Measurements from ENCODE around the gene TMEM150C. TPM values are rescaled to one million over a fixed set of nuclear protein-coding genes. Genes with fewer than 3 reads are reported as not detected.

The TMEM150C gene
- total and polyA plus RNA-seq, 2 of the 8 experiments (the other 6 are each of a cell fraction or from before 2014, with no cell fraction given), result 1.5 to 1.7 TPM

DNA sequence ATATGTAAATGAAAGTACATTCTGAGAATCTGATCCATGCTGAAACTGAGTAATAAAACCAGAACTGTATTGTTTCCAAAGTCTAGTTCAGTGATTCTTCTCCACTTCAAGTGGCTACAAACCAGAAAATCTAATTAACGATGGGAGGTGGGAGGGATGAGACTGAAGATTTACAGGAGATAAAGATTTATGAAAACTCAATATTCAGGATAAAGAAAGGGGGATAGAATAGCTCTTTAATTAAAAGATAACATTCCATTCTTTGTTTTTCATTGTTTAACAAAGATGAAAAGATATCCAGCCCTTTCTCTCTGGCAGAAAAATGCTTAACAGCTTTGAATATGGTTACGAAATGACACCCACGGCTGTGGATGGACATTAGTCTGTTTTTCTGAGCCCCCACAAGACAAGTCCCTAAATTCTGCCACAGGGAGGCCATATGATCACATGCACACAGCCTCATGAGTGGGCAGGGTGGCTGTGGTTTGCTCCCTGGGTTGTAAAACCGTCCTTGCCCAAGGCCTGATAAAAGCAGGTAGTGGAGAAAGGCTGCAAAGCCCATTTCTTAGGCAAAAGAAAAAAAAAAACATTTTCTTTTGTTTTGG lies 36.4 kb downstream of the TMEM150C start:
- CTCF ChIA-PET (ENCODE audit: partially characterized antibody), result interaction anchor here (2.4 kb wide), 1 partner anchor 213 kb away, joined by 11 read pairs; no protein-coding TSS in a partner anchor
- Histone ChIP-seq H2AFZ (ENCODE audit: low read length) (no peak overlapping the region), H3K36me3 (ENCODE audit: control insufficient read depth in 2 of 4, insufficient read depth in 4 of 4, low read length in 3 of 4) (no peaks in the 10 kb centered on the region), H3K23ac (ENCODE audit: insufficient read length) (no peak overlapping the region), H4K5ac (ENCODE audit: insufficient read length, low read depth, low read length) (no peak overlapping the region), H3K9ac (replicated peaks in 1 of 4; ENCODE audit: extremely low read depth in 1 of 4, low read depth in 3 of 4, low read length in 3 of 4) (no peak overlapping the region), H3K27ac (ENCODE audit: low read depth, low read length) (no peak overlapping the region), H3K9me3 (ENCODE audit: insufficient read depth in 2 of 2, low read depth in 1 of 2, low read length in 1 of 2) (no peaks in the 10 kb centered on the region), H3K27me3 (replicated peaks in 1 of 4; ENCODE audit: control insufficient read depth in 3 of 4, extremely low read depth in 1 of 4, insufficient read depth in 3 of 4, low read length in 3 of 4) (no peaks in the 10 kb centered on the region), H3K79me1 (ENCODE audit: low read depth, low read length) (no peaks in the 10 kb centered on the region), H3K4me2 (ENCODE audit: insufficient read depth in 1 of 2, low read depth in 2 of 2, low read length in 2 of 2) (no peak overlapping the region), H3K56ac (replicated peaks; ENCODE audit: insufficient read length, low read depth, low read length) (no peak overlapping the region), H2BK12ac (ENCODE audit: low read depth, low read length) (no peak overlapping the region), H4K91ac (replicated peaks; ENCODE audit: insufficient read length, low read length) (no peak overlapping the region), H2BK5ac (ENCODE audit: low read depth, low read length) (no peak overlapping the region), H3K4me1 (replicated peaks in 1 of 4; ENCODE audit: control insufficient read depth in 3 of 4, insufficient read depth in 4 of 4, low read length in 3 of 4) (peaks cover 0 to 8% (median 3%) of the 10 kb centered on the region in 4 experiments; a peak in 5 of 7 replicates), H4K8ac (ENCODE audit: extremely low read depth, insufficient read depth, low read length) (no peak overlapping the region), H2BK15ac (ENCODE audit: low read length) (no peak overlapping the region), H2BK120ac (replicated peaks; ENCODE audit: low read depth, low read length) (no peak overlapping the region), H3K4me3 (ENCODE audit: extremely low read depth in 1 of 4, insufficient read depth in 2 of 4, low read depth in 3 of 4, low read length in 4 of 4) (no peak overlapping the region), H3K79me2 (ENCODE audit: control insufficient read depth in 1 of 2, insufficient read depth in 2 of 2, low read length in 2 of 2) (no peaks in the 10 kb centered on the region), H3K14ac (ENCODE audit: insufficient read length) (no peak overlapping the region), H2BK20ac (ENCODE audit: low read length) (no peak overlapping the region), H3K4ac (replicated peaks; ENCODE audit: insufficient read length, low read depth, low read length) (no peak overlapping the region), H4K20me1 (replicated peaks in 1 of 2; ENCODE audit: control insufficient read depth in 1 of 2, insufficient read depth in 2 of 2, low read length in 2 of 2) (no peaks in the 10 kb centered on the region), H2AK5ac (ENCODE audit: low read depth, low read length) (no peak overlapping the region), H3K18ac (ENCODE audit: extremely low read depth, low read length) (no peak overlapping the region), H3K23me2 (ENCODE audit: low read depth, low read length) (no peaks in the 10 kb centered on the region)
- DNase-seq (ENCODE audit: low read depth in 1 of 2, low spot score in 2 of 2) (no peak), FAIRE-seq (no peak)
- WGBS, 2 experiments (ENCODE audit: extremely low coverage in 1 of 2, insufficient coverage in 1 of 2, insufficient read length in 1 of 2, insufficient replicate concordance in 2 of 2, low coverage in 1 of 2, low lambda C conversion rate in 2 of 2, missing lambda C conversion rate in 1 of 2), result 87% methylated on average over 4 of the region's 4 CpGs; no CpG with 5 or more reads in 1 of the 2 experiments
- POLR2A ChIA-PET (ENCODE audit: partially characterized antibody), result interaction anchor here (1.1 kb wide), 1 partner anchor 9 kb away, joined by 3 read pairs; no protein-coding TSS in a partner anchor
- TF ChIP-seq PHF8 (conservative IDR thresholded peaks at IDR 0.05; ENCODE audit: low read depth, low read length) (no peak), YY1 (IDR thresholded peaks at IDR 0.05; ENCODE audit: low read depth, low read length) (no peak), TEAD4 (IDR thresholded peaks at IDR 0.05; ENCODE audit: low read depth, low read length) (no peak), TBP (IDR thresholded peaks at IDR 0.05; ENCODE audit: low read depth, low read length) (no peak), EGR1 (IDR thresholded peaks at IDR 0.05; ENCODE audit: borderline replicate concordance, low read depth, low read length) (no peak), FOSL1 (IDR thresholded peaks at IDR 0.05; ENCODE audit: insufficient read depth, low read depth, low read length) (no peak), NRF1 (IDR thresholded peaks at IDR 0.05; ENCODE audit: low read depth, low read length) (no peak), SP1 (IDR thresholded peaks at IDR 0.05; ENCODE audit: low read depth, low read length) (no peak), SP4 (IDR thresholded peaks at IDR 0.05; ENCODE audit: low read length) (no peak), SIX5 (IDR thresholded peaks at IDR 0.05; ENCODE audit: low read depth, low read length) (no peak), GTF2F1 (IDR thresholded peaks at IDR 0.05; ENCODE audit: borderline replicate concordance, low read depth, low read length) (no peak), SIRT6 (IDR thresholded peaks at IDR 0.05; ENCODE audit: low read length) (no peak), JUN (IDR thresholded peaks at IDR 0.05; ENCODE audit: low read depth, low read length) (no peak)
- TF ChIP-seq, protein P1, sequence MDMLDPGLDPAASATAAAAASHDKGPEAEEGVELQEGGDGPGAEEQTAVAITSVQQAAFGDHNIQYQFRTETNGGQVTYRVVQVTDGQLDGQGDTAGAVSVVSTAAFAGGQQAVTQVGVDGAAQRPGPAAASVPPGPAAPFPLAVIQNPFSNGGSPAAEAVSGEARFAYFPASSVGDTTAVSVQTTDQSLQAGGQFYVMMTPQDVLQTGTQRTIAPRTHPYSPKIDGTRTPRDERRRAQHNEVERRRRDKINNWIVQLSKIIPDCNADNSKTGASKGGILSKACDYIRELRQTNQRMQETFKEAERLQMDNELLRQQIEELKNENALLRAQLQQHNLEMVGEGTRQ (IDR thresholded peaks at IDR 0.05; ENCODE audit: low read length), result no peak

All from H1 (cell line).